ENCODE data around the gene EML6.
"Not testable (repeated sequence)": the region's sequence is repeated elsewhere in the genome, so short reads cannot be mapped to it uniquely, and the experiment has no call there.

EML6 gene

DNA sequence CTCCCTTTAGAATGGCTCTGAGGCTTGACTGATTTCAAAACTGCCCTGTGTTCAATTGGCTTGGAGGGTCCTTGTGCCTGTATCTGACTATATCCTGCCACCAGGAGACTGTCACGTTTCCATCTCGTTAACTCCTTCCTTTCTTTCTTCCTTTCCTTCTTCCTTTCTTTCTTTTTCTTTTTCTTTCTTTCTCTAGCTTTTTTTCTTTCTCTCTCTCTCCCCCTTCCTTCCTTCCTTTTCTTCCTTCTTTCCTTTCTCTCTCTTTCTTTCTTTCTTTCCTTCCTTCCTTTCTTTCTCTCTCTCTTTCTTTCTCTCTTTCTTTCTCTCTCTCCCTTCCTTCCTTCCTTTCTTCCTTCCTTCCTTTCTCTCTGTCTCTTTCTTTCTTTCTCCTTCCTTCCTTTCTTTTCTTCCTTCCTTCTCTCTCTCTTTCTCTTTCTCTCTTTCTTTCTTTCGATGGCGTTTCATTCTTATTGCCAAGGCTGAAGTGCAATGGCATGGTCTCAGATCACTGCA is 38.1 kb upstream of the EML6 start:
- no peaks in the 10 kb centered on the region for H3K27me3 ChIP-seq (replicated peaks; ENCODE audit: control insufficient read depth, insufficient read depth, low read length, poor library complexity, severe bottlenecking)
- H3K4me3 ChIP-seq (ENCODE audit: insufficient read depth, low read depth, low read length, poor library complexity, severe bottlenecking): no peak overlapping the region
- DNase-seq: no peak

DNA sequence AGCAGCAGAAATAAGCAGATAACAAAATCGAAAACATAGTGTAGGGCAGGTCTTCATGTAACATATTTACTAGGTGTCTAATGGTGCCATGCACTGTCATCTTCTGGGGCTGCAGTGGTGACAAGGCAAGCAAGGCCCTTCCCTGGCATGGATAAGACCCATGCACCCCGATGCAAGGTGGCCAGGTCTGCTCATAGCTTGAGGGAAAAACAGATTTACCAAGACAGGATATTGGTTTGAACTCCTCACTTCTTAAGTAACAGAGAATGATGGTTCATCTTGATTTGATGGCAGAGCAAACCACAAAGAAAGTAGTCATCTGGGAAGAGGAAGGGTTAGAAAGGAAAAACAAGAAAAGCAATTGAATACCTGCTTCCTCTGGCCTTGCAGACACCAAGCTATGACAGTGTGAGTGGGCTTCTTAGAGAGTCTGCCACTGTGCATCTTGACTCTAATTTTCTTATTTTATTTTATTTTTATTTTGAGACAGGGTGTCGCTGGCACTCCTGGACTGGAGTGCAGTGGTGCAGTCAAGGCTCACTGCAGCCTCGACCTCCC is 35.8 kb upstream of the EML6 start:
- no peak for DNase-seq
- H3K36me3 ChIP-seq (ENCODE audit: control insufficient read depth, insufficient read depth, low read length): no peaks in the 10 kb centered on the region
- no peak overlapping the region for H3K4me3 ChIP-seq (ENCODE audit: insufficient read depth, low read depth, low read length, poor library complexity, severe bottlenecking)
- H3K27me3 ChIP-seq (replicated peaks; ENCODE audit: control insufficient read depth, insufficient read depth, low read length, poor library complexity, severe bottlenecking): no peaks in the 10 kb centered on the region
- no peaks in the 10 kb centered on the region for H3K9me3 ChIP-seq (ENCODE audit: control insufficient read depth, low read length)
- H3K4me1 ChIP-seq (ENCODE audit: control insufficient read depth, insufficient read depth, low read length, poor library complexity, severe bottlenecking): no peaks in the 10 kb centered on the region
- H3K27ac ChIP-seq (ENCODE audit: insufficient read depth, low read length, poor library complexity, severe bottlenecking): no peak overlapping the region

More for the DNA sequence above, 38.1 kb upstream of the EML6 start:
- H3K36me3 ChIP-seq (ENCODE audit: control insufficient read depth, insufficient read depth, low read length): no peaks in the 10 kb centered on the region
- H3K27ac ChIP-seq (ENCODE audit: insufficient read depth, low read length, poor library complexity, severe bottlenecking): no peak overlapping the region
- H3K4me1 ChIP-seq (ENCODE audit: control insufficient read depth, insufficient read depth, low read length, poor library complexity, severe bottlenecking): no peaks in the 10 kb centered on the region
- H3K9me3 ChIP-seq (ENCODE audit: control insufficient read depth, low read length): no peaks in the 10 kb centered on the region

- no peak overlapping the region for H3K27ac ChIP-seq (ENCODE audit: insufficient read depth, low read length, poor library complexity, severe bottlenecking)
- no peaks in the 10 kb centered on the region for H3K9me3 ChIP-seq (ENCODE audit: control insufficient read depth, low read length)
- H3K36me3 ChIP-seq (ENCODE audit: control insufficient read depth, insufficient read depth, low read length): no peaks in the 10 kb centered on the region
- no peak for DNase-seq
- H3K27me3 ChIP-seq (replicated peaks; ENCODE audit: control insufficient read depth, insufficient read depth, low read length, poor library complexity, severe bottlenecking): no peaks in the 10 kb centered on the region
- no peaks in the 10 kb centered on the region for H3K4me1 ChIP-seq (ENCODE audit: control insufficient read depth, insufficient read depth, low read length, poor library complexity, severe bottlenecking)
- H3K4me3 ChIP-seq (ENCODE audit: insufficient read depth, low read depth, low read length, poor library complexity, severe bottlenecking): no peak overlapping the region
Measured at GRCh38 chr2:54691445-54692135, 31.9 kb upstream of the EML6 start.

- Histone ChIP-seq H3K4me3 (ENCODE audit: insufficient read depth, low read depth, low read length, poor library complexity, severe bottlenecking) (no peak overlapping the region), H3K9me3 (ENCODE audit: control insufficient read depth, low read length) (no peaks in the 10 kb centered on the region), H3K4me1 (ENCODE audit: control insufficient read depth, insufficient read depth, low read length, poor library complexity, severe bottlenecking) (no peaks in the 10 kb centered on the region), H3K27ac (ENCODE audit: insufficient read depth, low read length, poor library complexity, severe bottlenecking) (no peak overlapping the region), H3K36me3 (ENCODE audit: control insufficient read depth, insufficient read depth, low read length) (no peaks in the 10 kb centered on the region), H3K27me3 (replicated peaks; ENCODE audit: control insufficient read depth, insufficient read depth, low read length, poor library complexity, severe bottlenecking) (no peaks in the 10 kb centered on the region)
- DNase-seq: no peak
Measured at GRCh38 chr2:54692556-54692955, 30.9 kb upstream of the EML6 start.

- H3K36me3 ChIP-seq (ENCODE audit: control insufficient read depth, insufficient read depth, low read length): no peaks in the 10 kb centered on the region
- DNase-seq: no peak
- H3K27ac ChIP-seq (ENCODE audit: insufficient read depth, low read length, poor library complexity, severe bottlenecking): no peak overlapping the region
- no peak overlapping the region for H3K4me3 ChIP-seq (ENCODE audit: insufficient read depth, low read depth, low read length, poor library complexity, severe bottlenecking)
- H3K9me3 ChIP-seq (ENCODE audit: control insufficient read depth, low read length): no peaks in the 10 kb centered on the region
- H3K27me3 ChIP-seq (replicated peaks; ENCODE audit: control insufficient read depth, insufficient read depth, low read length, poor library complexity, severe bottlenecking): no peaks in the 10 kb centered on the region
- H3K4me1 ChIP-seq (ENCODE audit: control insufficient read depth, insufficient read depth, low read length, poor library complexity, severe bottlenecking): no peaks in the 10 kb centered on the region
Measured at GRCh38 chr2:54695378-54695777, 28.1 kb upstream of the EML6 start.

- H3K4me1 ChIP-seq (ENCODE audit: control insufficient read depth, insufficient read depth, low read length, poor library complexity, severe bottlenecking): no peaks in the 10 kb centered on the region
- H3K27ac ChIP-seq (ENCODE audit: insufficient read depth, low read length, poor library complexity, severe bottlenecking): no peak overlapping the region
- no peak overlapping the region for H3K4me3 ChIP-seq (ENCODE audit: insufficient read depth, low read depth, low read length, poor library complexity, severe bottlenecking)
- H3K9me3 ChIP-seq (ENCODE audit: control insufficient read depth, low read length): no peaks in the 10 kb centered on the region
- no peaks in the 10 kb centered on the region for H3K36me3 ChIP-seq (ENCODE audit: control insufficient read depth, insufficient read depth, low read length)
- no peaks in the 10 kb centered on the region for H3K27me3 ChIP-seq (replicated peaks; ENCODE audit: control insufficient read depth, insufficient read depth, low read length, poor library complexity, severe bottlenecking)
- no peak for DNase-seq
Measured at GRCh38 chr2:54697934-54698333, 25.5 kb upstream of the EML6 start.

DNA sequence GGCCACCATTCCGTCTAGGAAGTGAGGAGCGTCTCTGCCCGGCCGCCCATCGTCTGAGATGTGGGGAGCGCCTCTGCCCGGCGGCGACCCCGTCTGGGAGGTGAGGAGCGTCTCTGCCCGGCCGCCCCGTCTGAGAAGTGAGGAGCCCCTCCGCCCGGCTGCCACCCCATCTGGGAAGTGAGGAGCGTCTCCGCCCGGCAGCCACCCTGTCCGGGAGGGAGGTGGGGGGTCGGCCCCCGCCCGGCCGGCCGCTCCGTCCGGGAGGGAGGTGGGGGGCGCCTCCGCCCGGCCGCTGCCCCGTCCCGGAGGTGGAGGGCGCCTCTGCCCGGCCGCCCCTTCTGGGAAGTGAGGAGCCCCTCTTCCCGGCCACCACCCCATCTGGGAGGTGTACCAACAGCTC is 24.5 kb upstream of the EML6 start:
- not testable (repeated sequence) for H3K27me3 ChIP-seq (replicated peaks; ENCODE audit: control insufficient read depth, insufficient read depth, low read length, poor library complexity, severe bottlenecking); H3K4me3 ChIP-seq (ENCODE audit: insufficient read depth, low read depth, low read length, poor library complexity, severe bottlenecking); H3K36me3 ChIP-seq (ENCODE audit: control insufficient read depth, insufficient read depth, low read length); H3K9me3 ChIP-seq (ENCODE audit: control insufficient read depth, low read length); H3K4me1 ChIP-seq (ENCODE audit: control insufficient read depth, insufficient read depth, low read length, poor library complexity, severe bottlenecking); DNase-seq; H3K27ac ChIP-seq (ENCODE audit: insufficient read depth, low read length, poor library complexity, severe bottlenecking)

DNA sequence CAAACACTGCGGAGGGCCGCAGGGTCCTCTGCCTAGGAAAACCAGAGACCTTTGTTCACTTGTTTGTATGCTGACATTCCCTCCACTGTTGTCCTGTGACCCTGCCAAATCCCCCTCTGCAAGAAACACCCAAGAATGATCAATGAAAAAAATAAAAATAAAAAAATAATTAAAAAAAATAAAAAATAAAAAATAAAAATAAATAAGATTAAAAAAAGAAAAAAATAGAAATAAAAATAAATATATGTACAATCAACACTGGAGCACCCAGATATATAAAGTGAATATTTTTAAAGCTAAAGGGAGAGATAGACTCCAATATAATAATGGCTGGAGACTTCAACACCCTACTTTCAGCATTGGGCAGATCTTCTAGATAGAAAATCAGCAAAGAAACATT is 23.8 kb upstream of the EML6 start:
- DNase-seq: no peak
- Histone ChIP-seq H3K27me3 (replicated peaks; ENCODE audit: control insufficient read depth, insufficient read depth, low read length, poor library complexity, severe bottlenecking) (no peaks in the 10 kb centered on the region), H3K27ac (ENCODE audit: insufficient read depth, low read length, poor library complexity, severe bottlenecking) (no peak overlapping the region), H3K9me3 (ENCODE audit: control insufficient read depth, low read length) (no peaks in the 10 kb centered on the region), H3K4me3 (ENCODE audit: insufficient read depth, low read depth, low read length, poor library complexity, severe bottlenecking) (no peak overlapping the region), H3K36me3 (ENCODE audit: control insufficient read depth, insufficient read depth, low read length) (no peaks in the 10 kb centered on the region), H3K4me1 (ENCODE audit: control insufficient read depth, insufficient read depth, low read length, poor library complexity, severe bottlenecking) (no peaks in the 10 kb centered on the region)

GRCh38 chr2:54701029-54701428 is 22.4 kb upstream of the EML6 start:
- no peaks in the 10 kb centered on the region for H3K9me3 ChIP-seq (ENCODE audit: control insufficient read depth, low read length)
- no peaks in the 10 kb centered on the region for H3K4me1 ChIP-seq (ENCODE audit: control insufficient read depth, insufficient read depth, low read length, poor library complexity, severe bottlenecking)
- no peaks in the 10 kb centered on the region for H3K36me3 ChIP-seq (ENCODE audit: control insufficient read depth, insufficient read depth, low read length)
- H3K4me3 ChIP-seq (ENCODE audit: insufficient read depth, low read depth, low read length, poor library complexity, severe bottlenecking): no peak overlapping the region
- no peaks in the 10 kb centered on the region for H3K27me3 ChIP-seq (replicated peaks; ENCODE audit: control insufficient read depth, insufficient read depth, low read length, poor library complexity, severe bottlenecking)
- no peak overlapping the region for H3K27ac ChIP-seq (ENCODE audit: insufficient read depth, low read length, poor library complexity, severe bottlenecking)
- no peak for DNase-seq

DNA sequence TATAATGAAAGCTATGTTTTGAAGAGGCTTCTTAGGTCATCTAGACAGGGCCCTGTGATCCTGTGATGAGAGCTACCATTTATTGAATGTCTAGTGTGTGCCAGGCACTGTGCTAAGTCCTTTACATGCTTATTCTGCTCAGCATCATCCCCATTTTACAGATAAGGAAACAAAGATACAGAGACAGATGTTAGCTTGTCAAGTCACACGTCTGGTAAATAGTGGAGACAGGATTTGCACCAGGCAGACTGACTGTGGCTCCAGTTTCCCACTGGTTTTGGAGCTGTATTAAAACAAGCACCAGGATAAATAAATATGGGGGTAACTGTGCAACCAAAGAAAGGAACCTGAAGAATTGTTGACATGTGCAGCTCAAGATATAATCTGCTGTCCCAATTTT is 19.2 kb upstream of the EML6 start:
- DNase-seq: no peak
- Histone ChIP-seq H3K27ac (ENCODE audit: insufficient read depth, low read length, poor library complexity, severe bottlenecking) (no peak overlapping the region), H3K27me3 (replicated peaks; ENCODE audit: control insufficient read depth, insufficient read depth, low read length, poor library complexity, severe bottlenecking) (peaks cover 8% of the 10 kb centered on the region), H3K9me3 (ENCODE audit: control insufficient read depth, low read length) (no peaks in the 10 kb centered on the region), H3K36me3 (ENCODE audit: control insufficient read depth, insufficient read depth, low read length) (no peaks in the 10 kb centered on the region), H3K4me3 (ENCODE audit: insufficient read depth, low read depth, low read length, poor library complexity, severe bottlenecking) (no peak overlapping the region), H3K4me1 (ENCODE audit: control insufficient read depth, insufficient read depth, low read length, poor library complexity, severe bottlenecking) (peaks cover 4% of the 10 kb centered on the region)
